ENCODE data around the gene AIRE.

DNA sequence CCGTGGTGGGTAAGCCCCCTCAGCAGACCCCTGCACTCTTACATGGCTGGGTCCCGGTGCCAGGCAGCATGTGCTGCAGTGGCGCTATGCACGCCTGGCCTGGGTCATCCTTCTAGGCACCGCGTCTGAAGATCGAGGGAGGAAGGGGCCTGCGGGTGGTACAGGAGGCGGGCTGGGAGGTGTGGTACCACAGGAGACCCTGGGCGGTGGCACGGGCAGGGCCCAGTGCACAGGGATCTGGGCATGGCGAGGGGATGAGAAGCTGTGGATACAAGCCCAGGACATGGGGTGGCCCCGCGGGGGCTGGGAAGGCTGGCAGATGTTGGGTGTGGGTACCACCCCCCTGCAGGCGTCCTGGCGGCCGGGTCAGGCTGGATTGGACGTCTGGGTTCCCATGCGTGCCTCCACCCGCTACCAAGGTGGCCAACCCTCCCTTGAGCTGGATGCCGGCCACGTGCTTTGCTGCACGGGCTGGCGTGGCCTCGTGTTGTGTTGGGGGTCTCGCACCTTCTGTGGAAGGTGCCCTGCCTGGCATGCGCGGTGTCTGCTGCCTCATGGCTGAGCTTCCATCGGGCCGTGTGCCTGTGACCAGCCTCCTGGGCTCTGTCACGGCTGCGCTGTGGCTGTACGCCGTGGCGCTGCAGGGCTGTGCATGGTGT is 33.9 kb downstream of the AIRE start:
- TF ChIP-seq, protein P1, sequence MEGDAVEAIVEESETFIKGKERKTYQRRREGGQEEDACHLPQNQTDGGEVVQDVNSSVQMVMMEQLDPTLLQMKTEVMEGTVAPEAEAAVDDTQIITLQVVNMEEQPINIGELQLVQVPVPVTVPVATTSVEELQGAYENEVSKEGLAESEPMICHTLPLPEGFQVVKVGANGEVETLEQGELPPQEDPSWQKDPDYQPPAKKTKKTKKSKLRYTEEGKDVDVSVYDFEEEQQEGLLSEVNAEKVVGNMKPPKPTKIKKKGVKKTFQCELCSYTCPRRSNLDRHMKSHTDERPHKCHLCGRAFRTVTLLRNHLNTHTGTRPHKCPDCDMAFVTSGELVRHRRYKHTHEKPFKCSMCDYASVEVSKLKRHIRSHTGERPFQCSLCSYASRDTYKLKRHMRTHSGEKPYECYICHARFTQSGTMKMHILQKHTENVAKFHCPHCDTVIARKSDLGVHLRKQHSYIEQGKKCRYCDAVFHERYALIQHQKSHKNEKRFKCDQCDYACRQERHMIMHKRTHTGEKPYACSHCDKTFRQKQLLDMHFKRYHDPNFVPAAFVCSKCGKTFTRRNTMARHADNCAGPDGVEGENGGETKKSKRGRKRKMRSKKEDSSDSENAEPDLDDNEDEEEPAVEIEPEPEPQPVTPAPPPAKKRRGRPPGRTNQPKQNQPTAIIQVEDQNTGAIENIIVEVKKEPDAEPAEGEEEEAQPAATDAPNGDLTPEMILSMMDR (IDR thresholded peaks at IDR 0.05) = no peak
- no peak for TF ChIP-seq POLR2A (IDR thresholded peaks at IDR 0.05)

All from uterus (tissue), 2 donors.